ENCODE data around the gene STAM2. TPM values are rescaled to one million over a fixed set of nuclear protein-coding genes. Genes with fewer than 3 reads are reported as not detected.

Gene STAM2
- 10 to 100 TPM; 12.1 to 18.6 (median 14.2) TPM for total RNA-seq
- long read RNA-seq, full-length matches to known transcripts, result 2 of 2 reads
- long read RNA-seq, partial matches to known transcripts, result 0 of 2 reads
- long read RNA-seq, other reads (novel, unspliced or antisense), result 0 of 2 reads

DNA sequence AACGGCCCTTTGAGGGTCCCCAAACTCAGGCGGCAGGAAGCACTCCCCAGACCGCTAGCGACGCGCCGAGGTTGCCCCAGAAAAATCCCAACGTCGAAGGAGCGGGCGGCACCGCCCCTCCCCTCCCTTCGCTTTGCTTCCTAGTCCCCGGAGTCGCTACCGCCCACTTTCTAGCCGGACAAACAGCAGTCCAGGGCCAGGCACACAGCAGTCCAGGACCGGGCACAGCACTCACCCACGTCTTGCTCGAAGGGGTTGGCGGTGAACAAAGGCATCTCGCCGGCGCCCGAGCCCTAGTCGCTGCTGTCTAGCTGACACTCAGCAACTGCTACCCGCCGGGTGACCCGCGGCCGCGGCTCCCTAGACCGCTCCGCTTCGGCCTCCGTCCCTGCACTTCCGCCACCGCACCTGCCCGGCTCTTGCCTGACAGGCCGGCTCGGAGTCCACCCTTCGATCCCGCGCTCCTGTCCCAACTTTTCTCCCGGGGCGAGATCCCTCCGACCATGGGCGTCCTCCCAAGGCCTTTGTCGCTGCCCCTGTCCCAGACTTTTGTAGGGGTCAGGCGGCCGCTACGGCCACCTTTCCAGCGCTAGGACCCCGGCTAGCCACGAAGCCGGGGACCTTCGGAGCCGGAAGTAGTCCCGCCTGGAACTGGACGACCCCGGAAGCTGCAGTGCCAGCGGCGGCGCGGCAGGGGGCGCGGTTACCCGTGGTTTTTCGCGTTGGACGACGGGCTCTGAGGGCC is at the start of gene STAM2:
TSS of gene STAM2 (minus strand) at position 396 of the 745 bp plus-strand sequence. CDS start at position 275, 121 bp downstream.
- H3K4me1 ChIP-seq, result peaks cover 0 to 20% (median 5%) of the 10 kb centered on the region in 4 donors
- H3K27me3 ChIP-seq, result no peaks in the 10 kb centered on the region
- ATAC-seq, result peak; percentile 94 to 97 (median 96)
- H3K27ac ChIP-seq, result peak within 1 kb of the TSS; percentile 98 to 99 (median 99)
- H3K36me3 ChIP-seq, result no peaks in the 10 kb centered on the region
- H3K9me3 ChIP-seq, result no peaks in the 10 kb centered on the region
- peak; percentile 92 to 94 (median 94) for DNase-seq
- TF ChIP-seq POLR2A (IDR thresholded peaks at IDR 0.05) (peak; percentile 80), CTCF (IDR thresholded peaks at IDR 0.05) (peak; percentile 95 to 98 (median 97))
- whole genome bisulfite sequencing (ENCODE audit: insufficient coverage, low coverage, low lambda C conversion rate, missing lambda C conversion rate), result under 1% methylated on average over 41 of the region's 72 CpGs
- H3K4me3 ChIP-seq, result peak within 1 kb of the TSS; percentile 75 to 94 (median 90)
- intact Hi-C loops (cut with DNase I), result no loop called here

GRCh38 chr2:152223977-152224376 is 48.4 kb upstream of the STAM2 start:
- DNase-seq (no peak), ATAC-seq (peak in 2 of 4 donors; percentile 36 to 56)
- 73% methylated on average over 2 of the region's 2 CpGs for WGBS (ENCODE audit: insufficient coverage, low coverage, low lambda C conversion rate, missing lambda C conversion rate)
- H3K27ac ChIP-seq, result no peak overlapping the region
- H3K36me3 ChIP-seq, result no peaks in the 10 kb centered on the region
- peaks cover 0 to 8% (median 1%) of the 10 kb centered on the region in 4 donors for H3K4me1 ChIP-seq
- H3K9me3 ChIP-seq, result no peaks in the 10 kb centered on the region
- no peak for TF ChIP-seq CTCF (IDR thresholded peaks at IDR 0.05)
- TF ChIP-seq POLR2A (IDR thresholded peaks at IDR 0.05), result no peak
- no peak overlapping the region for H3K4me3 ChIP-seq
- H3K27me3 ChIP-seq, result no peaks in the 10 kb centered on the region
- intact Hi-C loops (cut with DNase I), result no loop called here

DNA sequence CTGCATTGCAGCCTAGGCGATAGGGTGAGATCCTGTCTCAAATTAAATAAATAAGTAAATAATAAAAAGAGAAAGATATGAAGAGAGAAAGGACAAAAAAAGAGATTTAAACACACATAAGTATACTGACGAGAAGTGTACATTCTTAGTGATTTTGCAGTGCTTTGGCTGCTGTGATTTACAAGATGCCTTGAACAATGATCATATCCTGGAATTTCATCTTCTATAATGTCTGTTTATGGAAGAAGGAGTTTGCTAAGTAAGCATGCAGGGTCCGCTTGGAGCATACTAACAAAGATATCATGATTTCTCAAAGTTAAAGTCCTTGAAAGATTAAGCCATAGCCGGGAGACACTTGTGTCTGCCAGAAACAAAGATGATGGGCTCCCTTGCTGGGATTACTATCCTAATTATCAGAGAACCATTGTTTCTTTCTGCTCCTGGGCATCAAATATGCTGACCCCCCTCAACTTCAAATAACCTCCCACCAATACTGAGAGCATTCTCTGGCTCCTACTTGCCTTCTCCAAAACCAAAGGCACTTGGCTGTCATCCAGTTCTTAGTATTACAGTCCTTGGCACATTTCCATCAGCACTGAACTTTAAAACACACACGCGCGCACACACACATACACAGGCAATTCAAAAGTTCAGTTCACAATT is 47.5 kb upstream of the STAM2 start:
- DNase-seq (peak in 2 of 3 donors; percentile 33 to 59), ATAC-seq (peak; percentile 68 to 78 (median 74))
- 19% methylated on average over 7 of the region's 7 CpGs for WGBS (ENCODE audit: insufficient coverage, low coverage, low lambda C conversion rate, missing lambda C conversion rate)
- TF ChIP-seq POLR2A (IDR thresholded peaks at IDR 0.05) (no peak), CTCF (IDR thresholded peaks at IDR 0.05) (no peak)
- Histone ChIP-seq H3K36me3 (no peaks in the 10 kb centered on the region), H3K4me3 (no peak overlapping the region), H3K4me1 (peaks cover 0 to 8% (median 1%) of the 10 kb centered on the region in 4 donors), H3K27me3 (no peaks in the 10 kb centered on the region), H3K27ac (no peak overlapping the region), H3K9me3 (no peaks in the 10 kb centered on the region)
- intact Hi-C loops (cut with DNase I), result no loop called here

DNA sequence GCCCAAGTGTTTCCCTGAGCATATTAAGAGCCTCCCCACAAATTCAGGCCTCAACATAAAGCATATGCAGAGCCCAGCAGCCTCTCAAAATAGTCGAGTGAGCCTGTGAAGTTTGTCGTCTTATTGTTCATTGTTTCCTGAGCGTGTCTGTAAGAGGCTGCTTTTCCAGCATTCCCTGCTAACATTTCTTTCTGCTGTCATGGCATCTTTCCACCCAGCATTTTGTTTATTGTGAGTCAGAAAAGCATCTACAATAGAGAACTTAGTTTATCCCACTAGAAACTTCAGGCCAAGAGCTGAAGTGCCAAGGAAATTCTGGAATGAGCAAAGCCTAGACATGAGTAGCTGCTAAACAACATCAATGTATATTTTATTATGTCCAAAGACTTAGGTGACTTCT is 46.3 kb upstream of the STAM2 start:
- peaks cover 0 to 8% (median 1%) of the 10 kb centered on the region in 4 donors for H3K4me1 ChIP-seq
- no peak overlapping the region for H3K27ac ChIP-seq
- no peaks in the 10 kb centered on the region for H3K27me3 ChIP-seq
- no peak for ATAC-seq
- no peaks in the 10 kb centered on the region for H3K36me3 ChIP-seq
- TF ChIP-seq POLR2A (IDR thresholded peaks at IDR 0.05), result no peak
- no peak for TF ChIP-seq CTCF (IDR thresholded peaks at IDR 0.05)
- no peaks in the 10 kb centered on the region for H3K9me3 ChIP-seq
- no peak overlapping the region for H3K4me3 ChIP-seq
- DNase-seq, result no peak
- intact Hi-C loops (cut with DNase I), result no loop called here
- WGBS (ENCODE audit: insufficient coverage, low coverage, low lambda C conversion rate, missing lambda C conversion rate), result 93% methylated on average over 2 of the region's 3 CpGs
